Osteoblast (primary cell): ENCODE results near the gene SPPL2A. TPM values are rescaled to one million over a fixed set of nuclear protein-coding genes. Genes with fewer than 3 reads are reported as not detected.

Source experiments
- DNase-seq: peaks from one replicate; pipeline ENCODE4 v3.0.0; 2011; ENCODE audit warnings: low spot score, mixed read lengths; ENCODE audit not compliant: insufficient read length; ENCODE audit errors: missing footprints
- H2AFZ ChIP-seq: 2 replicates; pipeline ENCODE4 v1.6.0; 2011; ENCODE audit warnings: mild to moderate bottlenecking, low read length
- H3K27ac ChIP-seq: 2 replicates; pipeline ENCODE4 v1.5.1; 2011; ENCODE audit warnings: mild to moderate bottlenecking, low read depth, low read length, moderate library complexity
- H3K27me3 ChIP-seq: 2 replicates; pipeline ENCODE4 v1.6.0; 2012; ENCODE audit warnings: mild to moderate bottlenecking, control low read depth, inconsistent platforms, low read length, moderate library complexity; ENCODE audit not compliant: insufficient read depth
- H3K36me3 ChIP-seq: 2 replicates; pipeline ENCODE4 v1.5.1; 2011; ENCODE audit warnings: mild to moderate bottlenecking, low read length, control low read depth, moderate library complexity; ENCODE audit not compliant: insufficient read depth
- H3K4me1 ChIP-seq: 2 replicates; pipeline ENCODE4 v1.5.1; 2011; ENCODE audit warnings: mild to moderate bottlenecking, low read length, control low read depth, moderate library complexity; ENCODE audit not compliant: insufficient read depth
- H3K4me2 ChIP-seq: 2 replicates; pipeline ENCODE4 v1.6.0; 2011; ENCODE audit warnings: mild to moderate bottlenecking, low read length; ENCODE audit not compliant: insufficient read depth
- H3K4me3 ChIP-seq: fragments of 200-600 bp; sonication (generic); 3 replicates; pipeline ENCODE4 v1.5.1; 2012; ENCODE audit warnings: mild to moderate bottlenecking, low read length, inconsistent platforms; ENCODE audit not compliant: insufficient read depth
- H3K79me2 ChIP-seq: 2 replicates; pipeline ENCODE4 v1.6.0; 2012; ENCODE audit warnings: mild to moderate bottlenecking, low read length, control low read depth, inconsistent platforms; ENCODE audit not compliant: insufficient read depth
- H3K9me3 ChIP-seq: 2 replicates; pipeline ENCODE4 v1.5.1; 2011; ENCODE audit warnings: low read depth, low read length, control low read depth
- H4K20me1 ChIP-seq: 2 replicates; pipeline ENCODE4 v1.6.0; 2012; ENCODE audit warnings: mild to moderate bottlenecking, low read length, control low read depth; ENCODE audit not compliant: insufficient read depth
- total RNA-seq: library from RNA; depleted of rRNA; stranded (reverse); fragments of >200 nt; gene quantifications from 2 replicates; pipeline ENCODE4 v1.2.3, GENCODE V29; 2012
- TF ChIP-seq, protein P1 (sequence below): IDR thresholded peaks from 2 replicates; pipeline ENCODE4 v1.5.1; 2011; ENCODE audit warnings: mild to moderate bottlenecking, low read depth, low read length, moderate library complexity; ENCODE audit errors: extremely low read depth

SPPL2A gene
- total RNA-seq, 1 donor = 87.6 TPM

DNA sequence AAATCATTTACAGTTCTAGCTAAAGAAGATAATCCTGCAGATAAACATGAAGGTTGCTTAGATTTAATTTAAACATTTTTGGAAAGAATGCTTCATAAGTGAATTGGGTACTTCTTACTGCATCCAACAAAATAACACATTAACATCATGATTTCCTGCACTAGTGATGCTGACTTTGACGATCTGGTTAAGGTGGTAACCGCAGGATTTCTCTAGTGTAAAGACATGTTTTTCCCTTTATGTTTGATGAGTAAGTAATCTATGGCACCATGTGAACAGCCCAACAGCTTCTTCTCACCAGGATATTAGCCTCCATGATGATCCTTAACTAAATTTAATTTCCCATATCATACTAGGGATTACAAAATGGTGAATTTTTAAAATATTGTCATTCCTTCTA, 14.1 kb downstream of the SPPL2A start:
- Histone ChIP-seq H3K36me3 (peaks cover 13% of the 10 kb centered on the region), H3K27ac (no peak overlapping the region), H3K9me3 (no peaks in the 10 kb centered on the region), H3K79me2 (peaks cover 70% of the 10 kb centered on the region), H3K27me3 (no peaks in the 10 kb centered on the region), H2AFZ (no peak overlapping the region), H3K4me3 (no peak overlapping the region), H3K4me1 (peaks cover 22% of the 10 kb centered on the region), H3K4me2 (no peak overlapping the region), H4K20me1 (peaks cover 5% of the 10 kb centered on the region)
- no peak for DNase-seq
- TF ChIP-seq, protein P1, sequence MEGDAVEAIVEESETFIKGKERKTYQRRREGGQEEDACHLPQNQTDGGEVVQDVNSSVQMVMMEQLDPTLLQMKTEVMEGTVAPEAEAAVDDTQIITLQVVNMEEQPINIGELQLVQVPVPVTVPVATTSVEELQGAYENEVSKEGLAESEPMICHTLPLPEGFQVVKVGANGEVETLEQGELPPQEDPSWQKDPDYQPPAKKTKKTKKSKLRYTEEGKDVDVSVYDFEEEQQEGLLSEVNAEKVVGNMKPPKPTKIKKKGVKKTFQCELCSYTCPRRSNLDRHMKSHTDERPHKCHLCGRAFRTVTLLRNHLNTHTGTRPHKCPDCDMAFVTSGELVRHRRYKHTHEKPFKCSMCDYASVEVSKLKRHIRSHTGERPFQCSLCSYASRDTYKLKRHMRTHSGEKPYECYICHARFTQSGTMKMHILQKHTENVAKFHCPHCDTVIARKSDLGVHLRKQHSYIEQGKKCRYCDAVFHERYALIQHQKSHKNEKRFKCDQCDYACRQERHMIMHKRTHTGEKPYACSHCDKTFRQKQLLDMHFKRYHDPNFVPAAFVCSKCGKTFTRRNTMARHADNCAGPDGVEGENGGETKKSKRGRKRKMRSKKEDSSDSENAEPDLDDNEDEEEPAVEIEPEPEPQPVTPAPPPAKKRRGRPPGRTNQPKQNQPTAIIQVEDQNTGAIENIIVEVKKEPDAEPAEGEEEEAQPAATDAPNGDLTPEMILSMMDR = no peak

DNA sequence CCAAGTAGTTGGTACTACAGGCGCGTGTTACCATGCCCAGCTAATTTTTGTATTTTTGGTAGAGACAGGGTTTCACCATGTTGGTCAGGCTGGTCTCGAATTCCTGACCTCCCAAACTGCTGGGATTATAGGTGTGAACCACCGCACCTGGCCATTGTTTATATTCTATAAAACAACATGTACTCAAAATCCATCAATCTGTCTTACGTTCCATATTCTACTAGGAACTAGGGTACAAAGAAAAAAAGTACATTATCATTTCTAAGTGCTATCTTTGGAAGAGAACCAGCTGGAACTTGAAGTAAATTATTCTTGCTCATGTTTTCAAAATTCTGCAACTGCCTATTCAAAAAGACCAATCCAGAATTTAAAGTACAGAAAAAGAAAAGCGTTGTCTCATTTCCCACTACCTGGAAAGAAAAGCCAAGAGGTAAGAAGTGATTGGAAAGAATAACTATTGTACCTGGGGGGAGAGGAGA, 15.2 kb downstream of the SPPL2A start:
- H3K36me3 ChIP-seq = peaks cover 13% of the 10 kb centered on the region
- no peak overlapping the region for H3K4me3 ChIP-seq
- H3K9me3 ChIP-seq = no peaks in the 10 kb centered on the region
- DNase-seq = no peak
- no peak overlapping the region for H3K27ac ChIP-seq
- peaks cover 2% of the 10 kb centered on the region for H4K20me1 ChIP-seq
- H3K79me2 ChIP-seq = peaks cover 59% of the 10 kb centered on the region
- peaks cover 20% of the 10 kb centered on the region for H3K4me1 ChIP-seq
- no peaks in the 10 kb centered on the region for H3K27me3 ChIP-seq
- no peak overlapping the region for H2AFZ ChIP-seq
- TF ChIP-seq, protein P1 = no peak
- no peak overlapping the region for H3K4me2 ChIP-seq

DNA sequence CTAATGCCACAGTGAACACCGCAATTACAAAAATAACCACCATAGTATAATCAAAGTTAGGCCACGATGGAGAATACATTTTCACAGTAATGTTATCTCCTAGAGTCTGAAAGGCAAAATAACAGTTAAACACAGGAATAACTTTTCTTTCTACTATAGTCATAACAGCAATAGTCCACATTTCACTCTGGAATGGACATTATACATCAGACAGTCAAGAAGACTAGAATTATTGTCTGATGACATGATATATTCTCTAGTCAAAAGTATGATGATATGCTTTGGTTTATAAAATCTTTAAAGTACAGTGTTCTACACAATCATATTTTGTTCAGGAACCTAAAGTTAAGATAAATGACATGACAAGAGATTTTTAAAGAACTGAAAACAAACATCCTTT, 18.0 kb downstream of the SPPL2A start:
- Histone ChIP-seq H3K4me2 (peak overlapping the region; percentile 54), H3K4me1 (peaks cover 32% of the 10 kb centered on the region), H3K4me3 (no peak overlapping the region), H3K27ac (peak overlapping the region; percentile 65), H3K9me3 (no peaks in the 10 kb centered on the region), H3K79me2 (peaks cover 32% of the 10 kb centered on the region), H3K27me3 (no peaks in the 10 kb centered on the region), H4K20me1 (peaks cover 2% of the 10 kb centered on the region), H2AFZ (peak overlapping the region; percentile 32), H3K36me3 (peaks cover 21% of the 10 kb centered on the region)
- TF ChIP-seq, protein P1 = no peak
- no peak for DNase-seq

DNA sequence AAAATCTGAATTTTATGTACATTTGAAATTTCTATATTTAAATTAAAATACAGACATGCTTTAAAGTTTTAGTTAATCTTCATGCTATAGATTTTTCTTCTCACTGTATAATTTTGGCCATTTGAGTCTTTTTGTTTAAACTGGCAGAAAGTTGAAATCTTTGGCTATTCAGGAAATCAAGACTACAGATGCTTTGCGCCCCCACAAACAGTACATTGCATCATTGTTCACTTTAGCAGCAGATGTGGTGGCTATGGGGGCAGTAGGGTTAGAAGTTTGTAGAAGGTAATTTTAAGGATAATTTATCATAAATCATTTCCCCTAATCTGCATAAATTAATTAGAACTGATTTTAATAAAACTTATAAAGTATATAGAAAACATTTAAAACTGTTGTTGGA, 20.9 kb downstream of the SPPL2A start:
- Histone ChIP-seq H3K4me3 (no peak overlapping the region), H3K27me3 (no peaks in the 10 kb centered on the region), H4K20me1 (no peaks in the 10 kb centered on the region), H2AFZ (no peak overlapping the region), H3K79me2 (peaks cover 2% of the 10 kb centered on the region), H3K36me3 (peaks cover 24% of the 10 kb centered on the region), H3K9me3 (no peaks in the 10 kb centered on the region), H3K4me1 (peaks cover 26% of the 10 kb centered on the region), H3K4me2 (peak overlapping the region; percentile 22), H3K27ac (no peak overlapping the region)
- no peak for DNase-seq
- TF ChIP-seq, protein P1 = no peak
